ENCODE measurements around the gene IRF8.

GRCh38 chr16:85952811-85953210, 53.8 kb downstream of the IRF8 start:
- no peak for TF ChIP-seq CTCF (IDR thresholded peaks at IDR 0.05; ENCODE audit: insufficient read depth, low read depth, low read length)
- no peak for TF ChIP-seq EZH2 (IDR thresholded peaks at IDR 0.05; ENCODE audit: insufficient read depth, low read length)

Measured in astrocyte (in vitro differentiated cells and primary cell).